Stimulated activated CD4-positive, alpha-beta T cell treated with anti-CD3 and anti-CD28 coated beads, Interleukin-1b, Interleukin-23, amount 100 ng/mL, for 1 hour (primary cell): ENCODE data around the gene EHMT1.

Experiments used
- DNase-seq, 2 donors: peaks; one replicate each; pipeline ENCODE4 v3.0.0-alpha.2; 2020; ENCODE audit warnings: low read depth in 2 of 2

The EHMT1 gene

DNA sequence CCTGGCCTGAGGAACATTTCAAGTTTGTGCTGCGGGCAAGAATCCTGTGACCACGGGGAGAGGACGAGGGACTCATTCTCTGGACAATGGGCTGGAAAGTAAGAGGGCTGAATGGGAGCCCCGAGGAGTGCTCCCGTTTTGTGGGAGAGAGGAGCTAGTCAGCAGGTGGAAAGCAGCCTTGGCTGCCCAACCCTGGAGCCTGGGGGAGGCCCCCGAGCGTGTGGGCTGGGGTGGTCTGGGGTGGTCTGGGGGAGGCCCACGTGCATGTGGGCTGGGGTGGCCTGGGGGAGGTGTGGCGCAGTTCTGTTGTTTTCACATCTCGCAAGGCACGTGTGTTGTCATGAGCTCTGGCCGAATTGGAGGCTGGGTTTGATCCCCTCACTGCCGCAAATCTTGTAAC is 27.5 kb downstream of the EHMT1 start:
- no peak for DNase-seq

DNA sequence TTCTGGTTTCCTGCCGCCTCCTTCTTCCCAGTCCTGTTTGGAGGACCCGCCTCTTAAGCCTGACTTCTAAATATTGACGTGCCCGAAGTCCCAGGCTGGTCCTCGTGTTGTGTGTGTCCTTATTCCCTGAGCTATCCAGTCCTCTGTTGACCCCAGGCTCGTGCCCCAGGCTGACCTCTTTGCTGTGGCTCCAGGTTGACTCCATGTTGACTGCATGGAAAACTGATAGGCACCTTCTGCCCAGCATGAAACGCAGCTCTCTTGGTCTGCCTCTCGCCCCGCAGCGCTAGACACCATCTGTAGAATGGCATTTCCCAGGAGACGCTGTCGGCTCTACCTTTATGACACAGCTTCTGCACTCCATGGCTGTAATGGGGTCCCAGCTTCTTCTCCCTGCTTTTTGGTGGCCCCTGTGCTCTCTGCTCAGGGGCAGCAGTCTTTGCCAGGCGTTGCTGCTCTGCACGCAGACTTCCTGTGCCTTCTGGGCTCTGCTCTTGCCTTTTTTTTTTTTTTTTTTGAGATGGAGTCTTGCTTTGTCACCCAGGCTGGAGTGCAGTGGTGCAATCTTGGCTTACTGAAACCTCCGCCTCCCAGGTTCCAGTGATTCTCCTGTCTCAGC is 28.4 kb downstream of the EHMT1 start:
- no peak for DNase-seq

GRCh38 chr9:137648396-137648795 is 29.6 kb downstream of the EHMT1 start:
- no peak for DNase-seq

DNA sequence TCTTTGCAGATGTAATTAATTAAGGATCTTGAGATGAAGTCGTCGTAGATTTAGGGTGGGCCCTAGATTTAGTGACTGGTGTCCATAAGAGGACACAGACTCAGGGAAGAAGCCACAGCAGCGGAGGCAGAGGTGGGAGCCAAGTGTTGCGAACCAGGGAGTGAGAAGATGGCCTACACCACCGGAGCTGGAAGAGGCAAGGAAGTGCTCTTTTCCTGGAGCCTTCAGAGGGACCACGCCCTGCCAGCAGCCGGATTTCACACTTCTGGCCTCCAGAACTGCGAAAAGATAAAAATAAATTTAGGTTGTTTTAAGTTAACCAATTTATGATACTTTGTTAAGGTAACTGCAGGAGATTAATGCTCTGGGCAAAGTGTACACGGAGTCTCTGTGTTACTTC is 30.7 kb downstream of the EHMT1 start:
- DNase-seq = no peak

- no peak for DNase-seq
Measured at GRCh38 chr9:137650259-137650658, 31.5 kb downstream of the EHMT1 start.

- DNase-seq = no peak
Measured at GRCh38 chr9:137650779-137651178, 32.0 kb downstream of the EHMT1 start.

DNA sequence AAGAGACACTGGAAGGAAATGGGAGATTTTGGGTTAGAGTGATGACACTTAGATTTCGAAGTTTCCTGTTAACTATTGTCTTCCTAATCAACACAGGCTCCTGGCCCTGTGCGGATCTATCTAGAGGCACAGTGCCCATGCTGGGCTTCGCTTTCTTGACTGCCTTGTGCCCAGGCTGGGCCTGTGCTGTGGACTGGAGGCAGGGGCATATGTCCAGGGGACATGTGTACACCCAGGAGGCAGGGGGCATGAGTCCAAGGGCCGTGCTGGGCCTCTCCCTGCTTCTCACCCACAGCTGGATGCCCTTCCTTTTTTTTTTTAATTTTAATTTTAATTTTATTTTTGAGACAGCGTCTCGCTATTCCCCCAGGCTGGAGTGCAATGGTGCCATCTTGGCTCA is 37.6 kb downstream of the EHMT1 start:
- DNase-seq = no peak

DNA sequence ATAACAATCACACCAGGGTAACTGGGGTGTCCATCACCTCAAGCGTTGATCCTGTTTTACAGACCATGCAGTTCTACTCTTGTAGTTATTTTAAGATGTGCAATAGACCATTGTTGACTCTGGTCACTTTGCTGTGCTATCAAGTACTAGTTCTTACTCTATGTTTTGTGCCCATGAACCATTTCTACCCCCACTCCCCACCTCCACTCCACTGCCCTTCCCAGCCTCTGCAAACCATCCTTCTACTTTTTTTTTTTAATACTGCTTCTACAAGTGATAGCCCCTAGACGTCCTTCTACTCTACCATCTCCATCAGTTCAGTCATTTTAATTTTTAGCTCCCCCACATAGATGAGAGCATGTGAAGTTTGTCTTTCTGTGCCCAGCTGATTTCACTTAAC is 38.8 kb downstream of the EHMT1 start:
- DNase-seq = no peak

- no peak for DNase-seq
Measured at GRCh38 chr9:137658781-137659180, 40.0 kb downstream of the EHMT1 start.

- DNase-seq = no peak
Measured at GRCh38 chr9:137660144-137660543, 41.3 kb downstream of the EHMT1 start.

GRCh38 chr9:137663584-137663983 is 44.8 kb downstream of the EHMT1 start:
- DNase-seq = no peak

DNA sequence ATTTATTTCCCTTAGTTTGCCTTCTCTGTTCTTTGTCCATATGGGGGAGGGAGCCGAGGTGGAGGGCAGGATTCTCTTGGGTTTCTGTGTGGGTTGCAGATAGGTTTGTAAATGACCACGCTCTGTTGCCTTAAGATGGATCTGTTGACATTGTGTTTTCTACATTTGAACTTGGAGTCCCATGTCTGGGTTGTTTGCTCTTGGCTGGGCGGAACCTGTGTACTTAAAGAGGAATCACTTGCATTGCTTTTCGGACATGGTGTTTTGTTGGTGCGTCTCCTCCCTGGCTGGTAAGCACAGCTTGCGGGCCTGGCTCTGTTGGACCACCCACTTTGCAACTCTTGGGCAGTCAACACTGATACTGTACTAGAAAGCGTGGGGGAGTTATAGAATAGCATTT is 45.9 kb downstream of the EHMT1 start:
- no peak for DNase-seq

DNA sequence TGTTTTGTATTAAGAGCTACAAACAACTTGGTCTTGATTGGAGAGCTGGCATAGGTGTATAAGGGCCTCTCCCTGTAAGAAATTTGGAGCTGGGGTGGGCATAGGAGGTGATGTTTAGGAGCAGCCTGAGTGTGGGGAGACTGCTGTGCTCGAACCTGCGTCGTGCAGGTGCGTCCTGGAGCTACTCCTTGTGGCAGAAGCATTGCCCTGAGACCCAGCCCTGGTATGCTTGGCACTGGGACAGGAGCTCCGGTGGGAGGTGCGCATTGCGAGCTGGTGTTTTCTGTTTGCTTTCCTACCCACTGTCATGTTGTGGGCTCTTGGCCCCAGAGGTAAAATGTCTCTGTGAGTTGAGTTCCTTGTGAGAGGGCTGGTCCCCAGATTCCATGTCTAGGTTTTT is 46.4 kb downstream of the EHMT1 start:
- DNase-seq = no peak

GRCh38 chr9:137665697-137666512 is 47.1 kb downstream of the EHMT1 start:
- DNase-seq = no peak

DNA sequence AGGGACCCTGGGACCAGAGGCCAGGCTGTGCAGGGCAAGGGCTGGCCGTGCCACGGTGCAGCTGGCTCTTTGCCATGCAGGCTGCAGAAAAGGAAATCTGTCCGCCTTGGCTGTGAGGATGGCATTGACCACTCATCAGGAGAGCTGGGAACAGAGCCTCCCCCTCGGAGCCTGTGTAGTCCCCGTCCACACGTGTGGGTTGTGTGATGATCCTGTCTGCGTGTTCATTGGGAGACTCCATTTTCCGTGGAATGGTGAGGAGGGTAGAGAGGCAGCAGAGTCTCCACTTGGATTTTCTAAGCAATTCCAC is 47.7 kb downstream of the EHMT1 start:
- no peak for DNase-seq

GRCh38 chr9:137666955-137667670 is 48.3 kb downstream of the EHMT1 start:
- DNase-seq = no peak

GRCh38 chr9:137668203-137668602 is 49.4 kb downstream of the EHMT1 start:
- DNase-seq = no peak

GRCh38 chr9:137669261-137669672 is 50.5 kb downstream of the EHMT1 start:
- DNase-seq = no peak

- no peak for DNase-seq
Measured at GRCh38 chr9:137670391-137671195, 51.8 kb downstream of the EHMT1 start.

- DNase-seq = no peak
Measured at GRCh38 chr9:137671196-137671538, 52.4 kb downstream of the EHMT1 start.

- no peak for DNase-seq
Measured at GRCh38 chr9:137671721-137672120, 52.9 kb downstream of the EHMT1 start.
